GM23338 (cell line): ENCODE measurements around the gene LGALS8. TPM values are rescaled to one million over a fixed set of nuclear protein-coding genes. Genes with fewer than 3 reads are reported as not detected.

Experiments used
- ATAC-seq: fragments of 200-7000 bp; cut with Tn5 transposase; 3 replicates; pipeline ENCODE4 v1.9.1; 2020
- DNase-seq: peaks from one replicate; pipeline ENCODE4 v3.0.0-alpha.2; 2015; ENCODE audit warnings: low spot score
- H2AFZ ChIP-seq: fragments of 200-600 bp; sonication (generic); 2 replicates; pipeline ENCODE4 v1.8.0; 2016; ENCODE audit warnings: antibody characterized with exemption, mild to moderate bottlenecking, moderate library complexity
- H3F3A ChIP-seq: fragments of 200-600 bp; sonication (generic); replicated peaks from 2 replicates; pipeline ENCODE4 v1.8.0; 2017; ENCODE audit warnings: antibody characterized with exemption, mixed run types, low read depth
- H3K27ac ChIP-seq: fragments of 200-600 bp; sonication (generic); 2 replicates; pipeline ENCODE4 v1.6.1; 2016; ENCODE audit warnings: low read depth
- H3K27me3 ChIP-seq: fragments of 200-600 bp; sonication (generic); 2 replicates; pipeline ENCODE4 v1.8.0; 2016; ENCODE audit warnings: mild to moderate bottlenecking, mixed run types, moderate library complexity; ENCODE audit not compliant: insufficient read depth
- H3K36me3 ChIP-seq: fragments of 200-600 bp; sonication (generic); 2 replicates; pipeline ENCODE4 v1.8.0; 2016; ENCODE audit warnings: mild to moderate bottlenecking; ENCODE audit not compliant: insufficient read depth
- H3K4me1 ChIP-seq: fragments of 200-600 bp; sonication (generic); 2 replicates; pipeline ENCODE4 v1.8.0; 2016; ENCODE audit warnings: mild to moderate bottlenecking, moderate library complexity; ENCODE audit not compliant: insufficient read depth
- H3K4me2 ChIP-seq: fragments of 200-600 bp; sonication (generic); 2 replicates; pipeline ENCODE4 v1.7.1; 2017; ENCODE audit warnings: mixed run types
- H3K4me3 ChIP-seq: fragments of 200-600 bp; sonication (generic); 2 replicates; pipeline ENCODE4 v1.6.1; 2016; ENCODE audit warnings: mixed run types
- H3K79me2 ChIP-seq: fragments of 200-600 bp; sonication (generic); replicated peaks from 2 replicates; pipeline ENCODE4 v1.8.0; 2017; ENCODE audit warnings: mild to moderate bottlenecking; ENCODE audit not compliant: insufficient read depth
- H3K9me2 ChIP-seq: fragments of 200-600 bp; sonication (generic); 2 replicates; pipeline ENCODE4 v1.8.0; 2017; ENCODE audit not compliant: insufficient read depth
- H4K20me1 ChIP-seq: fragments of 200-600 bp; sonication (generic); replicated peaks from 2 replicates; pipeline ENCODE4 v1.8.0; 2017; ENCODE audit warnings: mild to moderate bottlenecking; ENCODE audit not compliant: insufficient read depth
- H3K27ac Mint-ChIP-seq: 2 replicates; pipeline ENCODE4 v1.8.0; 2020; ENCODE audit warnings: inconsistent platforms, mild to moderate bottlenecking, moderate library complexity, mixed read lengths
- H3K27me3 Mint-ChIP-seq: 3 replicates; pipeline ENCODE4 v1.8.0; 2022; ENCODE audit warnings: low read depth, mild to moderate bottlenecking, moderate library complexity, mixed read lengths, inconsistent platforms; ENCODE audit not compliant: insufficient read depth, poor library complexity
- H3K36me3 Mint-ChIP-seq: 3 replicates; pipeline ENCODE4 v1.8.0; 2021; ENCODE audit warnings: low read depth, mild to moderate bottlenecking, inconsistent platforms, moderate library complexity, mixed read lengths
- H3K4me1 Mint-ChIP-seq: 3 replicates; pipeline ENCODE4 v1.8.0; 2020; ENCODE audit warnings: mild to moderate bottlenecking, inconsistent platforms, mixed read lengths
- H3K4me3 Mint-ChIP-seq: 3 replicates; pipeline ENCODE4 v1.8.0; 2021; ENCODE audit warnings: moderate library complexity, mild to moderate bottlenecking, inconsistent platforms, mixed read lengths
- H3K9me3 Mint-ChIP-seq: 3 replicates; pipeline ENCODE4 v1.8.0; 2020; ENCODE audit warnings: moderate library complexity, mild to moderate bottlenecking, inconsistent platforms, mixed read lengths
- CREB1 ChIP-seq: fragments of 250-450 bp; sonication (Bioruptor Pico); IDR thresholded peaks from 2 replicates; pipeline ENCODE4 v1.5.0; 2020; ENCODE audit warnings: low read depth, mild to moderate bottlenecking, moderate library complexity
- CTCF ChIP-seq, 2 experiments: fragments of 200-600 bp in 1 of 2; sonication (generic) in 1 of 2; conservative IDR thresholded peaks; 2 replicates each; pipeline versions ENCODE4 v1.5.1 to v1.6.1; 2016 to 2017; ENCODE audit warnings: antibody characterized with exemption in 2 of 2, low read depth in 2 of 2, mild to moderate bottlenecking in 2 of 2, moderate library complexity in 1 of 2
- ETS1 ChIP-seq: IDR thresholded peaks from 2 replicates; pipeline ENCODE4 v1.6.1; 2016; ENCODE audit warnings: antibody characterized with exemption
- EZH2 ChIP-seq: fragments of 200-600 bp; sonication (generic); IDR thresholded peaks from one replicate; pipeline ENCODE4 v1.8.0; 2017; ENCODE audit warnings: antibody characterized with exemption, mild to moderate bottlenecking, low read depth; ENCODE audit not compliant: unreplicated experiment
- EZH2phosphoT487 ChIP-seq: fragments of 200-600 bp; sonication (generic); IDR thresholded peaks from one replicate; pipeline ENCODE4 v1.8.1; 2018; ENCODE audit warnings: antibody characterized with exemption; ENCODE audit not compliant: unreplicated experiment
- JUNB ChIP-seq: IDR thresholded peaks from one replicate; pipeline ENCODE4 v1.6.1; 2016; ENCODE audit warnings: antibody characterized with exemption; ENCODE audit not compliant: unreplicated experiment
- NANOG ChIP-seq: IDR thresholded peaks from 2 replicates; pipeline ENCODE4 v1.6.1; 2016; ENCODE audit warnings: antibody characterized with exemption, borderline replicate concordance
- POLR2AphosphoS5 ChIP-seq: IDR thresholded peaks from 2 replicates; pipeline ENCODE4 v1.6.1; 2016; ENCODE audit warnings: antibody characterized with exemption, low read depth
- REST ChIP-seq: IDR thresholded peaks from one replicate; pipeline ENCODE4 v1.6.1; 2018; ENCODE audit warnings: antibody characterized with exemption; ENCODE audit not compliant: unreplicated experiment
- STAT1 ChIP-seq: IDR thresholded peaks from one replicate; pipeline ENCODE4 v1.6.1; 2016; ENCODE audit warnings: antibody characterized with exemption; ENCODE audit not compliant: unreplicated experiment
- ZNF114 ChIP-seq: fragments of 250-450 bp; sonication (Bioruptor Pico); IDR thresholded peaks from 2 replicates; pipeline ENCODE4 v1.5.0; 2020; ENCODE audit warnings: mild to moderate bottlenecking, moderate library complexity
- ZNF331 ChIP-seq: fragments of 250-450 bp; sonication (Bioruptor Pico); IDR thresholded peaks from 2 replicates; pipeline ENCODE4 v1.5.0; 2020; ENCODE audit warnings: low read depth, mild to moderate bottlenecking, moderate library complexity
- ZNF462 ChIP-seq: fragments of 250-450 bp; sonication (Bioruptor Pico); IDR thresholded peaks from 2 replicates; pipeline ENCODE4 v1.5.0; 2020; ENCODE audit warnings: mild to moderate bottlenecking, moderate library complexity
- polyA plus RNA-seq: library from polyadenylated mRNA; unstranded; fragments of >200 nt; fragmentation: Nextera tagmentation; extraction: Ambion mirVana; gene quantifications from 2 replicates; pipeline ENCODE4 v1.2.1, GENCODE V29; 2016
- total RNA-seq: library from RNA; depleted of rRNA; stranded (reverse); fragments of >200 nt; shearing (Covaris generic); gene quantifications from 2 replicates; pipeline ENCODE4 v1.2.3, GENCODE V29; 2014

LGALS8 gene
- total and polyA plus RNA-seq, 2 experiments from 2014 or later, result 10.1 to 11.5 TPM

GRCh38 chr1:236535662-236536161 lies 11.9 kb downstream of the LGALS8 start:
- no peaks in the 10 kb centered on the region for H3K9me2 ChIP-seq
- H3K4me3 ChIP-seq, result no peak overlapping the region
- H3K79me2 ChIP-seq, result no peaks in the 10 kb centered on the region
- H3F3A ChIP-seq, result no peaks in the 10 kb centered on the region
- H4K20me1 ChIP-seq, result no peaks in the 10 kb centered on the region; the same call in none of the 2 replicates
- H3K4me1 Mint-ChIP-seq, result peaks cover 9% of the 10 kb centered on the region; the same call in 2 of the 3 replicates
- H3K27ac ChIP-seq, result no peak overlapping the region; the same call in 1 of the 2 replicates
- no peaks in the 10 kb centered on the region for H3K36me3 ChIP-seq
- peaks cover 8% of the 10 kb centered on the region; the same call in 2 of the 3 replicates for H3K36me3 Mint-ChIP-seq
- DNase-seq (no peak), ATAC-seq (no peak; the same call in 1 of the 3 replicates)
- no peak overlapping the region for H3K4me2 ChIP-seq
- no peak overlapping the region; the same call in 1 of the 2 replicates for H3K27ac Mint-ChIP-seq
- no peak overlapping the region for H2AFZ ChIP-seq
- H3K27me3 ChIP-seq, result no peaks in the 10 kb centered on the region
- no peak for TF ChIP-seq STAT1
- TF ChIP-seq EZH2, result no peak
- no peak for TF ChIP-seq ZNF114 (CRISPR knock-in tag)
- no peak for TF ChIP-seq ZNF462 (CRISPR knock-in tag)
- no peak for TF ChIP-seq CTCF (conservative IDR thresholded peaks at IDR 0.05; ENCODE audit: low read depth in 2 of 2)
- TF ChIP-seq ZNF331, result no peak
- no peak for TF ChIP-seq EZH2phosphoT487
- TF ChIP-seq JUNB, result no peak
- TF ChIP-seq NANOG, result no peak
- no peak for TF ChIP-seq REST
- TF ChIP-seq ETS1, result no peak
- TF ChIP-seq POLR2AphosphoS5, result no peak
- no peak for TF ChIP-seq CREB1 (CRISPR knock-in tag)
- H3K27me3 Mint-ChIP-seq, result peaks cover 3% of the 10 kb centered on the region
- no peaks in the 10 kb centered on the region for H3K9me3 Mint-ChIP-seq
- H3K4me3 Mint-ChIP-seq, result no peak overlapping the region
- H3K4me1 ChIP-seq, result no peaks in the 10 kb centered on the region
